Activated naive CD8-positive, alpha-beta T cell treated with anti-CD3 and anti-CD28 coated beads, Interleukin-2, amount 50 U/mL, for 24 hours (primary cell): Measurements from ENCODE around the gene HLA-DRA.
"Not testable (repeated sequence)": the region's sequence is repeated elsewhere in the genome, so short reads cannot be mapped to it uniquely, and the experiment has no call there.

Source experiments
- ATAC-seq: fragments of 150-1000 bp; cut with Tn5 transposase; one replicate; pipeline ENCODE4 v1.10.0; 2021
- DNase-seq: peaks from one replicate; pipeline ENCODE4 v3.0.0; 2021
- H3K27ac Mint-ChIP-seq: one replicate; pipeline ENCODE4 v1.8.0; 2021; ENCODE audit warnings: mild to moderate bottlenecking, mixed read lengths
- H3K27me3 Mint-ChIP-seq: one replicate; pipeline ENCODE4 v1.8.0; 2021; ENCODE audit warnings: mixed read lengths
- H3K36me3 Mint-ChIP-seq: one replicate; pipeline ENCODE4 v1.8.0; 2021; ENCODE audit warnings: low read depth, mixed read lengths
- H3K4me1 Mint-ChIP-seq: one replicate; pipeline ENCODE4 v1.8.0; 2021; ENCODE audit warnings: mixed read lengths
- H3K4me3 Mint-ChIP-seq: one replicate; pipeline ENCODE4 v1.8.0; 2021; ENCODE audit warnings: mild to moderate bottlenecking, moderate library complexity, mixed read lengths
- H3K9me3 Mint-ChIP-seq: one replicate; pipeline ENCODE4 v1.8.0; 2021; ENCODE audit warnings: mixed read lengths

HLA-DRA gene

DNA sequence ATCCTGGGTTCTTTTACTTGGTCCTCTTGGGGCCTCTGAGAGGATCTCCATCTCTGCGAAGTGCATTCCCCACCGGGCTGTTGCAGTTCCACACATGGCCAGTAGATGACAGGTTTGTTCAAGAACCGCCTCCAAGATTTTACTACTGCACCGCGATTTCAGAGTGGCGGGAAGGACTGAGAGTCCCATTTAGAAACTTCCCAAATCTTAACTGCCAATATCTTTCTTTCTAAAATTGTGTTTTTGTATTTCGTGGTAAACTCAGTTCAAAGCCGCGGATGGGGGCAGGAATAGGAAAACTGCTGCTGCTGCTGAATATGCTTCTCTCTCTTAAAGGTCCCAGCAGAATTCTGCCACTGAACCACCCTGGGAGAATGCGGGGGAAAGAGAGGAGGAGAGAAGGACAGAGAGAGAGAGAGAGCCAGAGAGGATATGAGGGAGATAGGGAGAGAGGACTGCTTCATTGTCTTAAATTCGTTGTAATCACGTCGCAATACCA lies 24.1 kb upstream of the HLA-DRA start:
- ATAC-seq: peak; percentile 52
- no peak overlapping the region for H3K27ac Mint-ChIP-seq
- H3K4me3 Mint-ChIP-seq: no peak overlapping the region
- peaks cover 10% of the 10 kb centered on the region for H3K4me1 Mint-ChIP-seq
- H3K27me3 Mint-ChIP-seq: peaks cover 44% of the 10 kb centered on the region
- no peaks in the 10 kb centered on the region for H3K36me3 Mint-ChIP-seq
- H3K9me3 Mint-ChIP-seq: no peaks in the 10 kb centered on the region
- DNase-seq: peak; percentile 81

DNA sequence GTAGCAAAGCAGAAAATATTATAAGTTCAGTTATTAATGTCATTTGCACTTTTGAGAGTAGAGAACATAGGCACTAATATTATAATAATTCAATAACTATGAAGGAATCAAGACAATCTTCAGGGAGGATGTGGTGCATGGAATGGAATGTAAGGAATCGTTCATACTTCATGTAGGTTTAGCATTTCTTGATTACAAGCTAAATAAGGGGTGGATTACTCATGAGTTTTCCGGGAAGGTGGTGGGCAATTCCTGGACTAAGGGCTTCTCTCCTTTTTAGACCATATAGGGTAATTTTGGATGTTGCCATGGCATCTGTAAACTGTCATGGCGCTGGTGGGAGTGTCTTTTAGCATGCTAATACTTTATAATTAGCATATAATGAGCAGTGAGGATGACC lies 23.7 kb upstream of the HLA-DRA start:
- H3K9me3 Mint-ChIP-seq: no peaks in the 10 kb centered on the region
- H3K4me3 Mint-ChIP-seq: no peak overlapping the region
- peaks cover 46% of the 10 kb centered on the region for H3K27me3 Mint-ChIP-seq
- no peak for ATAC-seq
- no peaks in the 10 kb centered on the region for H3K36me3 Mint-ChIP-seq
- peaks cover 10% of the 10 kb centered on the region for H3K4me1 Mint-ChIP-seq
- no peak overlapping the region for H3K27ac Mint-ChIP-seq
- no peak for DNase-seq

DNA sequence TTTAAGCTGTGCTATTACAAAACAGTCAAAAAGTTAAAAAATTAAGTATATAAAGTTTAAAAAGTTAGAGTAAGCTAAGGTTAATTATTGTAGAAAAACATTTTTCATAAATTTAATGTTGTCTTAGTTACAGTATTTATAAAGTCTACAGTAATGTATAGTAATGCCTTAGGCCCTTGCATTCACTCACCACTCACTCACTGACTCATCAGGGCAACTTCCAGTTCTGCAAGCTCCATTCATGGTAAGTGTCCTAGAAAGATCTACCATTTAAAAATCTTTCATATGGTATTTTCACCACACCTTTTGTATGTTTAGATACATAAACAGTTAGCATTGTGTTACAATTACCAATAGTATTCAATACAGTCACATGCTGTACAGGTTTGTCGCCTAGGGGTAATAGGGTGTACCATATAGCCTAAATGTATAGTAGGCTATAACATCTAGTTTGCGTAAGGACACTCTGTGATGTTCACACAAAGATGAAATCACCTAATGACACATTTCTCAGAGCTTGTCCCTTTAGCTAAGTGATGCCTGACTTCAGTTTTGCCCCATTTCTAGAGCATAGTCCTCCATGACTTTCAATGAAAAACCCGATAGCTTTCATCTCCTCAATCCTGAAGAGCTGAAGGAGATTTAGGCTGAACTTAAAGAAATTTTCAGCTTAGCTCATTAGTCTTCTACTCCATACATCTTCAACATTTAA lies 14.9 kb upstream of the HLA-DRA start:
- Mint-ChIP-seq H3K9me3 (no peaks in the 10 kb centered on the region), H3K27me3 (peaks cover 10% of the 10 kb centered on the region), H3K27ac (no peak overlapping the region), H3K4me3 (no peak overlapping the region), H3K4me1 (no peaks in the 10 kb centered on the region), H3K36me3 (no peaks in the 10 kb centered on the region)
- DNase-seq: no peak
- ATAC-seq: no peak

DNA sequence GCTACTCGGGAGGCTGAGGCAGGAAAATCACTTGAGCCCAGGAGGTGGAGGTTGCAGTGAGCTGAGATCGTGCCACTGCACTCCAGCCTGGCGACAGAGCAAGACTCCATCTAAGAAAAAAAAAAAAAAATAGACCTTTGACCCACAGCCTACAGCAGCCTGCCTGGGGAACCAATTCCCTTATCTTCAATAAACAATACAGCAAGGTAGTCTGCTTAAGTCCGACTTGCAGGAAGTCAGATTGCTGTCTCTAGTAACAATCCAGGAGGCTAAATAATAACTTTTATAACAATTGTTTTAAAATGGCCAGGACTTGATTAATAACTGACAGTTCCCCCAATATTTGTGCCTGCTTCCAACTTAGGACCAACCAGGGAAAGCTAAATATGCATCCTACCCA lies 13.3 kb upstream of the HLA-DRA start:
- H3K4me1 Mint-ChIP-seq: no peaks in the 10 kb centered on the region
- H3K36me3 Mint-ChIP-seq: no peaks in the 10 kb centered on the region
- no peak overlapping the region for H3K27ac Mint-ChIP-seq
- H3K9me3 Mint-ChIP-seq: no peaks in the 10 kb centered on the region
- H3K4me3 Mint-ChIP-seq: no peak overlapping the region
- DNase-seq: no peak
- no peak for ATAC-seq
- peaks cover 6% of the 10 kb centered on the region for H3K27me3 Mint-ChIP-seq

DNA sequence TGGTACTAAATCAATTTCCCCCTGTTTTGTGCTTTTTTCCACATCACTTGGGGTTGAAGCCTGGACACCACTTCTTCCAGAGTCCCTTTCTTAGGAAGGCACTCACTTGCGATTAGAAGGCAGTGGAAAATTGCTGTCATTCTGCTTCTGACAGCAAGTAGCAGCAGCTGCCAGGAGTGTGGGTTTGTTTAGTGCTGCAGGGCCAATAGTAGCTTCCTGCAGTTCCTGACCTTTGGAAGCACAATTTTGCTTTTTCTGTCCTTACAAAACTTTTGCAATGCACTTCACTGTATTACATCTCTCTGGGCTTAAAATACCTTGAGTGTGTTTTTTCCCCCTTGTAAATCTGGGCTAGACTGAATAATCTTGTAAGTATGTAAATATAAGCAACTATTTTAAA lies 12.5 kb upstream of the HLA-DRA start:
- DNase-seq (no peak), ATAC-seq (no peak)
- Mint-ChIP-seq H3K27ac (no peak overlapping the region), H3K9me3 (no peaks in the 10 kb centered on the region), H3K36me3 (no peaks in the 10 kb centered on the region), H3K4me1 (no peaks in the 10 kb centered on the region), H3K27me3 (peaks cover 4% of the 10 kb centered on the region), H3K4me3 (no peak overlapping the region)

DNA sequence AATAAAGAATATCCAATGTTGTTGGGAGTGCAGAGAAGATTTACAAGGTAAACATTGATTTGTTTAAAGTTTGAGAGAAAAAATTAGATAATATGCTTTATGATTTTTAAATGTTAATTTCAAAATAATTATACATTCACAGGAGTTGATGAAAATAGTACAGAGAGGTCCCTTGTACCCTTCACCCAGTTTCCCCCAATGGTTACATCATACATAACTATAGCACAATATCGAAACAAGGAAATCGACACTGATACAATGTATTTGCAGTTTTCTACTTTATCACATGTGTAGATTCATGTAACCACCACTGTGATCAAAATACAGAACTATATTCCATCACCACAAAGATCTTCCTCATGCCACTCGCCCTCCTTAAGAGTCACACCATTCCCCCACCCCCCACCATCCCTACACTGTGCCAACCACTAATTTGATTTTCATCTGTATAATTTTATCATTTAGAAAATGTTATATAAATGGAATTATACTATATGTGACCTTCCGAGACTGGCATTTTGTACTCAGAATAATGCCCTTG lies 11.7 kb upstream of the HLA-DRA start:
- no peak overlapping the region for H3K4me3 Mint-ChIP-seq
- no peak overlapping the region for H3K27ac Mint-ChIP-seq
- no peaks in the 10 kb centered on the region for H3K9me3 Mint-ChIP-seq
- ATAC-seq (no peak), DNase-seq (no peak)
- H3K4me1 Mint-ChIP-seq: no peaks in the 10 kb centered on the region
- H3K27me3 Mint-ChIP-seq: peaks cover 2% of the 10 kb centered on the region
- H3K36me3 Mint-ChIP-seq: no peaks in the 10 kb centered on the region

DNA sequence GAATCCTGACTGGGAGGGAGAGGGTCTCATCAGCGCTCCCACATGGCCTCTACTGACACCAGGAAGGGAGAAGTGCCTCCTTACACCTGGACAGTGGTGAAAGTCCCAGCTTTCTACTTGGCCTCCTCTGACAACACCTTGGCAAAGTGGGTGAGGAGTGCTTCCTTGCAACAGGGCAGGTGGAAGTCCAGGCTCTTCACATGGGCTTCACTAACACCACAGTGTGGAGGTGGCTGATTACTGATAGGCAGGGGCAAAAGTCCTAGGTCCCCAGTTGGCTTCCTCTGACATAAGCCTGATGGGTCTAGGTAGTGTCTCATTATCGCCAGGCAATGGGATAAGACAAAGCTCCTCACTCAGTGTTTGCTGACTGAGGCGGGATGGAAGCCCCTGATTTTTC lies 9.5 kb upstream of the HLA-DRA start:
- ATAC-seq (no peak), DNase-seq (no peak)
- H3K4me1 Mint-ChIP-seq: no peaks in the 10 kb centered on the region
- H3K9me3 Mint-ChIP-seq: no peaks in the 10 kb centered on the region
- peaks cover 2% of the 10 kb centered on the region for H3K27me3 Mint-ChIP-seq
- H3K27ac Mint-ChIP-seq: no peak overlapping the region
- no peak overlapping the region for H3K4me3 Mint-ChIP-seq
- H3K36me3 Mint-ChIP-seq: no peaks in the 10 kb centered on the region

DNA sequence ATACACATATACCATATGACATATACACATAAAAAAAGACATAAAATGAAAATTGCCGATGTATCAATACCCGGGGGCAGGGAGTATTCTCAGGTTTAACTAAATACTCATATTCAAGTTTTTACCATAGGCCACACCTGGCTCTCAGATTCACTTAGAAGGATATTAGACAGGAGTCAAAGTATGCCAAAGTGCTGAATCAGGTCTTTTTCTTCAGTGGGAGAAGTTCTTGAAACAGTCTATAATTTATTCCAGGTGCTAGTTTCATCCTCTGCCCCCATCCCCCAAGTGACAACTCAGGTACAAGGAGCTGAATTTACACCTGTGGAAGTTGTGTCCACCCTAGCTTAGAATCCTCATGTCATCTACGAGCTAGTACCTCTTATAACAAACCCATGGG lies 8.5 kb upstream of the HLA-DRA start:
- Mint-ChIP-seq H3K9me3 (no peaks in the 10 kb centered on the region), H3K4me1 (no peaks in the 10 kb centered on the region), H3K27me3 (peaks cover 2% of the 10 kb centered on the region), H3K36me3 (no peaks in the 10 kb centered on the region), H3K27ac (no peak overlapping the region), H3K4me3 (no peak overlapping the region)
- no peak for DNase-seq
- no peak for ATAC-seq

DNA sequence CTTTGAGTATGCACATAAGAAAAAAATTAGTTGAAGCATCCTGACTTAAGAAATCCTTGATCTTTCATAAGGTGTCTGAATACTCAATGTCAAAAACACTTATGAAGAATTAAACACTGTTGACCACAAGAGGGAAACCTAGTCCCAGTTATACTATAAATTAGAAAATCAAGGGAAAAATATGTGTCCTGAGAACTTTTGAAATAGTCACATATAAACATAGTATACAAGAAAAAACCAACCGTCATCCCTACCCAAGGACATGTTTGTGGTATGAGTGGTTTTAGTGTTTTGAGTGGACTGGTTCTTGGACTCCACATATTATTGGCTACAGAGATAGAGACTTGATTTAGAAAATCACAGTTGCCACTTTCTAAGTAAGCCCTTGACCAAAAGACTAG lies 7.6 kb upstream of the HLA-DRA start:
- H3K9me3 Mint-ChIP-seq: no peaks in the 10 kb centered on the region
- ATAC-seq: no peak
- no peaks in the 10 kb centered on the region for H3K27me3 Mint-ChIP-seq
- no peaks in the 10 kb centered on the region for H3K36me3 Mint-ChIP-seq
- no peak overlapping the region for H3K27ac Mint-ChIP-seq
- no peak for DNase-seq
- H3K4me3 Mint-ChIP-seq: no peak overlapping the region
- no peaks in the 10 kb centered on the region for H3K4me1 Mint-ChIP-seq

DNA sequence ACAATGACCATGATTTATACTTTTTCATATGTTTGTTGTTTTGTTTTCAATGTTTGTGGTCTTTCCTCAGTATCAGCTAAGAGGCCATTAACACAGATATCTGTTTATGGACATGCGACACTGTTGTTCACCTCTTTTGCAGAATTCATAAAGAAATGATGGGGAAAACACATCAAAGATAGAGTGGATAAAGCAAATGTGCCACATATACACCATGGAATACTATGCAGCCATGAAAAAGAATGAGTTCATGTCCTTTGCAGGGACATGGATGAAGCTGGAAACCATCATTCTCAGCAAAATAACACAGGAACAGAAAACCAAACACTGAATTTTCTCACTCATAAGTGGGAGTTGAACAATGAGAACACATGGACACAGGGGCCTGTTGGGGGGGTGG lies 5.7 kb upstream of the HLA-DRA start:
- H3K27ac Mint-ChIP-seq, H3K9me3 Mint-ChIP-seq, DNase-seq, H3K36me3 Mint-ChIP-seq, H3K4me3 Mint-ChIP-seq, H3K4me1 Mint-ChIP-seq, H3K27me3 Mint-ChIP-seq, ATAC-seq: not testable (repeated sequence)

DNA sequence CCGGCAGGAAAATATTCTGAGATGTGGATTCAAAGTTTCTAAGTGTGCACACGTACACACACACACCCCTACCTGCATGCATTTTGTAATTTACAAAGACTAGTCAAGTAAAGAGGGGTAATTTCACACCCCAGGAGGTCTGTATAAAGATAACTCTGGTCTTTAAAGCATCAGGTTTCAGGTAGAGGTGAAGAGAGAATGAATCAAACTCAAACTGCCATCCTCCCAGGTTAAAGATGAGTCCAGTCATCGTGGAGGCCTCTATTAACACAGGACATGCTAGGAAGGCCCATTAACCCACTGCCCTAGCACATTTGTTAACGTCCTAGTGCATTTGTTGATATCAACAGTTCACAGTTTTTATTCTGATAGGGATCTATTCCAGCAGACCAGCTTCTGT lies 3.5 kb upstream of the HLA-DRA start:
- Mint-ChIP-seq H3K4me1 (peaks cover 18% of the 10 kb centered on the region), H3K36me3 (peaks cover 2% of the 10 kb centered on the region), H3K27ac (peak overlapping the region; percentile 46), H3K9me3 (no peaks in the 10 kb centered on the region), H3K4me3 (no peak overlapping the region), H3K27me3 (peaks cover 16% of the 10 kb centered on the region)
- ATAC-seq (no peak), DNase-seq (no peak)

DNA sequence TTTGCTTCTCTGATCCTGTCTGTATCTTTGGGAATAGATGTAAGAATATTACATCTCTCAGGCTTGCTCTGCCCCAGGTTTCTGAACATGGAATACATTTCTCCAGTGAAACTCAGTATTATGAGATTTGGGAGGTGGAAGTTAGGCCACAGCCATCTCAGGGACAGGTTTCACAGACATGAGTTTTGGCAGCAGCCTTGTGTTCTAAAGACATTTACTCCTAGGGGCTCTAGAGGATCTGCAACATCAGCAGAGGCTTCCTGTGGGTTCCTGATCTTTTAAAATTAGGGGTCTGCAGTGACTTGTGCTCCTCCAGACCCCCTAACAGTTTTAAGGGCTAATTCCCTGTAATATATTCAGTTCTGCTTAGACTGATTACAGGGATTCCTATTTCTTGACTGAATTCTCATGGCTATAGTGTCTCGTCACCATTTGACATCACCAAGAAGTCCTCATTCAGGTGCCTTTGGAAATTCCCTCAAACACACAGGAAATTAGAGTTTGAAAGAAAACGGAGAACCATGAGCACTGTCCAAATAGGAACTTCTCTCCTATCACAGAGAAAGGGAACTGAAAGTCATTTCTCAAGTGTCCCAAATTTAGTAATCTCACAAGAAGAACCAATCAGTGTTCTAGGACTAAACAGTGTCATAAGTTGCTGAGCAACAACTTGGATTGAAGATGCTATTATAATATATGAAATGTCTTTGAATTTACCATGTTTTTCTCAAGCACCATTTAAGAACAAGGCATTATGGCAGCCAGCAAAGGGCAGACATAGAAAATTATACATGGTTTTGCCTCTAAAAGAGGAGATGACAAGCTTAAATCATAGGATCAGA lies 2.5 kb upstream of the HLA-DRA start:
- ATAC-seq: peak; percentile 60
- H3K4me1 Mint-ChIP-seq: peaks cover 22% of the 10 kb centered on the region
- H3K27me3 Mint-ChIP-seq: peaks cover 18% of the 10 kb centered on the region
- no peak overlapping the region for H3K4me3 Mint-ChIP-seq
- H3K36me3 Mint-ChIP-seq: peaks cover 8% of the 10 kb centered on the region
- no peaks in the 10 kb centered on the region for H3K9me3 Mint-ChIP-seq
- no peak for DNase-seq
- peak overlapping the region; percentile 46 for H3K27ac Mint-ChIP-seq

DNA sequence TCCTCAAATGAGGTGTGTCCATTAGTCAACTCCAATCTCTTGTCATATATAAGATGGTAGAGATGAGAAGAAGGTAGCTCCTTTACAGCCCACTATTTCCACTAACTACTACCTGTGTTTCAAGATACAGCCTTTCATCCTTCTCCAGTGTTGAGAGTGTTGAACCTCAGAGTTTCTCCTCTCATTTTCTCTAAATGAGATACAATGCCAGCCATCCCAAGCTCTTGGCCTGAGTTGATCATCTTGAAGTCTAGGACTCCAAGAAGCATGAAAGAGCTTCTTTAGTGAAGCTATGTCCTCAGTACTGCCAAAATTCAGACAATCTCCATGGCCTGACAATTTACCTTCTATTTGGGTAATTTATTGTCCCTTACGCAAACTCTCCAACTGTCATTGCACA lies 548 bp upstream of the HLA-DRA start:
- peaks cover 13% of the 10 kb centered on the region for H3K36me3 Mint-ChIP-seq
- H3K27ac Mint-ChIP-seq: peak overlapping the region; percentile 77
- H3K4me1 Mint-ChIP-seq: peaks cover 23% of the 10 kb centered on the region
- ATAC-seq: no peak
- H3K27me3 Mint-ChIP-seq: peaks cover 20% of the 10 kb centered on the region
- H3K9me3 Mint-ChIP-seq: no peaks in the 10 kb centered on the region
- peak overlapping the region; percentile 81 for H3K4me3 Mint-ChIP-seq
- DNase-seq: no peak

DNA sequence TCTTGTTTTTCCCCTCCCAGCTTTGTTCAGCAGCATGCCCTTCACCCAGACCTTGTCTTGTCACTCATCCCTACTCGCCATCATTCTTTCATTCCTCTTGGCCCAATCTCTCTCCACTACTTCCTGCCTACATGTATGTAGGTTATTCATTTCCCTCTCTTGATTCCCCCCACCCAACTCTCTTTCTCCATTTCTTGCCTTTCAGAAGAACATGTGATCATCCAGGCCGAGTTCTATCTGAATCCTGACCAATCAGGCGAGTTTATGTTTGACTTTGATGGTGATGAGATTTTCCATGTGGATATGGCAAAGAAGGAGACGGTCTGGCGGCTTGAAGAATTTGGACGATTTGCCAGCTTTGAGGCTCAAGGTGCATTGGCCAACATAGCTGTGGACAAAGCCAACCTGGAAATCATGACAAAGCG lies 2.6 kb downstream of the HLA-DRA start:
- DNase-seq (no peak), ATAC-seq (no peak)
- peaks cover 33% of the 10 kb centered on the region for H3K4me1 Mint-ChIP-seq
- H3K36me3 Mint-ChIP-seq: peaks cover 13% of the 10 kb centered on the region
- peak overlapping the region; percentile 6 for H3K27ac Mint-ChIP-seq
- no peaks in the 10 kb centered on the region for H3K9me3 Mint-ChIP-seq
- peaks cover 26% of the 10 kb centered on the region for H3K27me3 Mint-ChIP-seq
- peak overlapping the region; percentile 81 for H3K4me3 Mint-ChIP-seq

DNA sequence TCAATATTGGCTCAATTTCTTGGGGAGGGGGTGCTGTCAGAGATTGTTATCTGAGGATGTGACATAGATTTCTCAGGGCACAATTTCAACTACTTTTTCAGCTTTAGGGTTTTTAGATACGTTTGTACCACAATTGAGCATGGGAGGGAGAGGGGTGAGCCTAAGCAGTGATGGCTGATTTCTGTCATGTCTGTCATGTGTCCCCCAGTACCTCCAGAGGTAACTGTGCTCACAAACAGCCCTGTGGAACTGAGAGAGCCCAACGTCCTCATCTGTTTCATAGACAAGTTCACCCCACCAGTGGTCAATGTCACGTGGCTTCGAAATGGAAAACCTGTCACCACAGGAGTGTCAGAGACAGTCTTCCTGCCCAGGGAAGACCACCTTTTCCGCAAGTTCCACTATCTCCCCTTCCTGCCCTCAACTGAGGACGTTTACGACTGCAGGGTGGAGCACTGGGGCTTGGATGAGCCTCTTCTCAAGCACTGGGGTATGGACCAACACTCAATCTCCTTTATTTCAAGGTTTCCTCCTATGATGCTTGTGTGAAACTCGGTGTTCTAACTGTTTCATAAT lies 3.4 kb downstream of the HLA-DRA start:
- Mint-ChIP-seq H3K9me3 (no peaks in the 10 kb centered on the region), H3K36me3 (peaks cover 13% of the 10 kb centered on the region), H3K4me3 (peak overlapping the region; percentile 81), H3K27ac (no peak overlapping the region), H3K27me3 (peaks cover 26% of the 10 kb centered on the region), H3K4me1 (peaks cover 29% of the 10 kb centered on the region)
- no peak for DNase-seq
- no peak for ATAC-seq
